GM10248 (cell line): ENCODE results near the gene TRIM2.

Experiments used
- CTCF ChIA-PET: fragments of 300-600 bp; sonication (Branson Sonifier 250); formaldehyde crosslinking; extraction: SDS; loops from one replicate; lab custom pipeline; 2021; ENCODE audit warnings: antibody characterized with exemption; lab: Yijun Ruan, JAX
- POLR2A ChIA-PET: fragments of 350-650 bp; sonication (Branson Sonifier 250); formaldehyde crosslinking; extraction: SDS; loops from one replicate; lab custom pipeline; 2020; ENCODE audit warnings: antibody characterized with exemption; lab: Yijun Ruan, JAX
- DNase-seq: peaks from one replicate; pipeline ENCODE4 v3.0.0; 2012; ENCODE audit errors: extremely low spot score
- CTCF ChIP-seq: IDR thresholded peaks from 2 replicates; pipeline ENCODE4 v1.5.1; 2012; ENCODE audit warnings: mild to moderate bottlenecking, low read depth; ENCODE audit errors: extremely low read depth, missing control alignments, control extremely low read depth

Gene TRIM2

GRCh38 chr4:153297116-153297515 is 92.9 kb downstream of the TRIM2 start:
- no peak for DNase-seq
- POLR2A ChIA-PET = no interaction called here
- CTCF ChIA-PET = interaction anchor here (0.8 to 1.6 kb wide), 2 partner anchors 11 to 18 kb away, joined by 3 read pairs; no protein-coding TSS in a partner anchor

GRCh38 chr4:153310793-153311192 is 106.5 kb downstream of the TRIM2 start:
- POLR2A ChIA-PET = no interaction called here
- no peak for DNase-seq
- CTCF ChIA-PET = interaction anchor here (1.1 to 1.5 kb wide), 3 partner anchors 12 to 225 kb away, joined by 3 to 5 read pairs (median 3); no protein-coding TSS in a partner anchor
- TF ChIP-seq CTCF = no peak

More at GRCh38 chr4:153297116-153297515, 92.9 kb downstream of the TRIM2 start:
- no peak for TF ChIP-seq CTCF

GRCh38 chr4:153314915-153315314 is 110.7 kb downstream of the TRIM2 start:
- DNase-seq = no peak
- ChIA-PET CTCF (no interaction called here), POLR2A (no interaction called here)
- no peak for TF ChIP-seq CTCF

GRCh38 chr4:153318696-153319320 is 114.6 kb downstream of the TRIM2 start:
- peak; percentile 70 for TF ChIP-seq CTCF
- ChIA-PET POLR2A (no interaction called here), CTCF (interaction anchor here (0.6 to 1.9 kb wide), 8 partner anchors 8 to 176 kb away, joined by 3 to 7 read pairs (median 4); no protein-coding TSS in a partner anchor)
- DNase-seq = peak; percentile 66

GRCh38 chr4:153322791-153323190 is 118.5 kb downstream of the TRIM2 start:
- POLR2A ChIA-PET = no interaction called here
- no peak for DNase-seq
- CTCF ChIA-PET = interaction anchor here (0.7 to 1.3 kb wide), 4 partner anchors 9 to 180 kb away, joined by 3 to 6 read pairs (median 4); partner anchors contain the start of gene MND1
- TF ChIP-seq CTCF = no peak

GRCh38 chr4:153324046-153324445 is 119.8 kb downstream of the TRIM2 start:
- DNase-seq = no peak
- ChIA-PET CTCF (interaction anchor here (0.7 to 1.0 kb wide), 2 partner anchors 24 to 240 kb away, joined by 3 read pairs; no protein-coding TSS in a partner anchor), POLR2A (no interaction called here)
- no peak for TF ChIP-seq CTCF
